ENCODE measurements around the gene NEK4.

- no peak for TF ChIP-seq TEAD4 (IDR thresholded peaks at IDR 0.05; ENCODE audit: borderline replicate concordance, insufficient read depth)
- TF ChIP-seq, protein P1, sequence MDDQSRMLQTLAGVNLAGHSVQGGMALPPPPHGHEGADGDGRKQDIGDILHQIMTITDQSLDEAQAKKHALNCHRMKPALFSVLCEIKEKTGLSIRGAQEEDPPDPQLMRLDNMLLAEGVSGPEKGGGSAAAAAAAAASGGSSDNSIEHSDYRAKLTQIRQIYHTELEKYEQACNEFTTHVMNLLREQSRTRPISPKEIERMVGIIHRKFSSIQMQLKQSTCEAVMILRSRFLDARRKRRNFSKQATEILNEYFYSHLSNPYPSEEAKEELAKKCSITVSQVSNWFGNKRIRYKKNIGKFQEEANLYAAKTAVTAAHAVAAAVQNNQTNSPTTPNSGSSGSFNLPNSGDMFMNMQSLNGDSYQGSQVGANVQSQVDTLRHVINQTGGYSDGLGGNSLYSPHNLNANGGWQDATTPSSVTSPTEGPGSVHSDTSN (IDR thresholded peaks at IDR 0.05): no peak
Measured at GRCh38 chr3:52660046-52660445, 110.7 kb downstream of the NEK4 start.
